ENCODE measurements around the gene DYRK1B. TPM values are rescaled to one million over a fixed set of nuclear protein-coding genes. Genes with fewer than 3 reads are reported as not detected.

Gene DYRK1B
- total RNA-seq, 2 experiments from 2014 or later, result 3.0 to 9.2 TPM

GRCh38 chr19:39805104-39805503 lies 28.9 kb downstream of the DYRK1B start:
- Histone ChIP-seq H3K36me3 (ENCODE audit: insufficient read depth, low read length) (no peaks in the 10 kb centered on the region), H3K9me3 (ENCODE audit: low read length) (no peaks in the 10 kb centered on the region), H3K4me2 (ENCODE audit: low read length) (no peak overlapping the region), H3K4me3 (ENCODE audit: low read depth, low read length, poor library complexity, severe bottlenecking) (no peak overlapping the region), H3K79me2 (ENCODE audit: insufficient read depth, low read depth, low read length) (no peaks in the 10 kb centered on the region), H3K27ac (ENCODE audit: low read depth, low read length, poor library complexity, severe bottlenecking) (no peak overlapping the region), H2AFZ (ENCODE audit: low read length) (no peak overlapping the region), H3K9me2 (ENCODE audit: insufficient read depth, low read length) (no peaks in the 10 kb centered on the region), H4K20me1 (ENCODE audit: insufficient read depth, low read length) (no peaks in the 10 kb centered on the region), H3K4me1 (ENCODE audit: insufficient read depth, low read length, poor library complexity, severe bottlenecking) (no peaks in the 10 kb centered on the region)
- intact Hi-C loops (cut with micrococcal nuclease; ENCODE audit: unreplicated experiment), result no loop called here
- TF ChIP-seq CTCF (conservative IDR thresholded peaks at IDR 0.05; ENCODE audit: low read length) (no peak), EZH2phosphoT487 (IDR thresholded peaks at IDR 0.05; ENCODE audit: borderline replicate concordance, low read depth, low read length) (no peak)
- BruUV-seq (replicated peaks), result no TSS peak
- ChIA-PET CTCF (ENCODE audit: unreplicated experiment) (no interaction called here), POLR2A (interaction anchor here (0.7 kb wide), 1 partner anchor 168 kb away, joined by 4 read pairs; no protein-coding TSS in a partner anchor)
- no peak for DNase-seq (ENCODE audit: low spot score)

GRCh38 chr19:39802958-39803357 lies 31.0 kb downstream of the DYRK1B start:
- intact Hi-C loops (cut with micrococcal nuclease; ENCODE audit: unreplicated experiment), result loop anchor here (1.0 kb wide), 1 partner anchor 9 kb away; no protein-coding TSS in a partner anchor
- no TSS peak for BruUV-seq (replicated peaks)
- ChIA-PET CTCF (ENCODE audit: unreplicated experiment) (no interaction called here), POLR2A (no interaction called here)
- Histone ChIP-seq H3K36me3 (ENCODE audit: insufficient read depth, low read length) (no peaks in the 10 kb centered on the region), H3K79me2 (ENCODE audit: insufficient read depth, low read depth, low read length) (no peaks in the 10 kb centered on the region), H2AFZ (ENCODE audit: low read length) (no peak overlapping the region), H3K27ac (ENCODE audit: low read depth, low read length, poor library complexity, severe bottlenecking) (no peak overlapping the region), H4K20me1 (ENCODE audit: insufficient read depth, low read length) (no peaks in the 10 kb centered on the region), H3K9me2 (ENCODE audit: insufficient read depth, low read length) (no peaks in the 10 kb centered on the region), H3K4me2 (ENCODE audit: low read length) (no peak overlapping the region), H3K4me1 (ENCODE audit: insufficient read depth, low read length, poor library complexity, severe bottlenecking) (no peaks in the 10 kb centered on the region), H3K4me3 (ENCODE audit: low read depth, low read length, poor library complexity, severe bottlenecking) (no peak overlapping the region), H3K9me3 (ENCODE audit: low read length) (no peaks in the 10 kb centered on the region)
- no peak for DNase-seq (ENCODE audit: low spot score)
- TF ChIP-seq CTCF (conservative IDR thresholded peaks at IDR 0.05; ENCODE audit: low read length) (no peak), EZH2phosphoT487 (IDR thresholded peaks at IDR 0.05; ENCODE audit: borderline replicate concordance, low read depth, low read length) (no peak)

GRCh38 chr19:39797083-39797482 lies 36.9 kb downstream of the DYRK1B start:
- Histone ChIP-seq H2AFZ (ENCODE audit: low read length) (no peak overlapping the region), H3K9me2 (ENCODE audit: insufficient read depth, low read length) (no peaks in the 10 kb centered on the region), H3K36me3 (ENCODE audit: insufficient read depth, low read length) (no peaks in the 10 kb centered on the region), H3K9me3 (ENCODE audit: low read length) (no peaks in the 10 kb centered on the region), H3K4me3 (ENCODE audit: low read depth, low read length, poor library complexity, severe bottlenecking) (no peak overlapping the region), H4K20me1 (ENCODE audit: insufficient read depth, low read length) (no peaks in the 10 kb centered on the region), H3K27ac (ENCODE audit: low read depth, low read length, poor library complexity, severe bottlenecking) (no peak overlapping the region), H3K4me2 (ENCODE audit: low read length) (no peak overlapping the region), H3K4me1 (ENCODE audit: insufficient read depth, low read length, poor library complexity, severe bottlenecking) (peaks cover 4% of the 10 kb centered on the region), H3K79me2 (ENCODE audit: insufficient read depth, low read depth, low read length) (no peaks in the 10 kb centered on the region)
- intact Hi-C loops (cut with micrococcal nuclease; ENCODE audit: unreplicated experiment), result no loop called here
- TF ChIP-seq CTCF (conservative IDR thresholded peaks at IDR 0.05; ENCODE audit: low read length), result no peak
- TF ChIP-seq EZH2phosphoT487 (IDR thresholded peaks at IDR 0.05; ENCODE audit: borderline replicate concordance, low read depth, low read length), result no peak
- POLR2A ChIA-PET, result no interaction called here
- no peak for DNase-seq (ENCODE audit: low spot score)
- CTCF ChIA-PET (ENCODE audit: unreplicated experiment), result no interaction called here
- BruUV-seq (replicated peaks), result no TSS peak

All from OCI-LY7 (cell line).